Vagina (tissue), 2 donors: ENCODE results near the gene MED20.

ENCODE experiments used
- POLR2A ChIP-seq, 2 donors: fragments of 450-650 bp; IDR thresholded peaks; one replicate each; pipeline ENCODE4 v1.6.1; 2017; ENCODE audit warnings: antibody characterized with exemption in 2 of 2, mild to moderate bottlenecking in 2 of 2, moderate library complexity in 2 of 2
- POLR2AphosphoS5 ChIP-seq, 2 donors: sonication (generic); formaldehyde crosslinking; IDR thresholded peaks; one replicate each; pipeline ENCODE4 v1.9.0; 2017; ENCODE audit warnings: antibody characterized with exemption in 2 of 2, mild to moderate bottlenecking in 2 of 2, low read depth in 1 of 2; ENCODE audit not compliant: insufficient read depth in 1 of 2
- TF ChIP-seq, protein P1 (sequence below), 3 experiments: fragments of 450-650 bp in 2 of 3; fragments of 200-600 bp in 1 of 3; sonication (generic) in 1 of 3; IDR thresholded peaks; one replicate each; pipeline ENCODE4 v1.5.1; 2017 to 2019; ENCODE audit warnings: antibody characterized with exemption in 3 of 3, mild to moderate bottlenecking in 2 of 3, moderate library complexity in 2 of 3

DNA sequence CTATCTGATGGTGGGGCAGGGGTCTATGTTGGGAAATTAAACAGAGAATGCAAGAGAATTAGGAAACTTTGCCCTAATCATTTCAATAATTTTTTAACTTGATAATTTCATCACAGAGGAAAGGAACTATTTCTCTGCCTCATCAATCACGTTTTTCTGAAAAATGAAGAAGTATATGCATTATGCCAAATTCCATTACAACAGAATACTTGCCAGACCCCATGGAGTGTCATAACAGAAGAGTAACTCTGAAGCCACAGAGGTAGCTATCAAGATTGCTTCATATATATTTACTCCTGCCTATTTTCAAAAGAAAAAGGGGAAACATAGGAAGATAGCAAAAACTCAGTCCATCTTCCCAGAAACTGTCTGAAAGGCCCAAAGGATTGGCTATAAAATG lies 20.1 kb downstream of the MED20 start:
- TF ChIP-seq, protein P1, sequence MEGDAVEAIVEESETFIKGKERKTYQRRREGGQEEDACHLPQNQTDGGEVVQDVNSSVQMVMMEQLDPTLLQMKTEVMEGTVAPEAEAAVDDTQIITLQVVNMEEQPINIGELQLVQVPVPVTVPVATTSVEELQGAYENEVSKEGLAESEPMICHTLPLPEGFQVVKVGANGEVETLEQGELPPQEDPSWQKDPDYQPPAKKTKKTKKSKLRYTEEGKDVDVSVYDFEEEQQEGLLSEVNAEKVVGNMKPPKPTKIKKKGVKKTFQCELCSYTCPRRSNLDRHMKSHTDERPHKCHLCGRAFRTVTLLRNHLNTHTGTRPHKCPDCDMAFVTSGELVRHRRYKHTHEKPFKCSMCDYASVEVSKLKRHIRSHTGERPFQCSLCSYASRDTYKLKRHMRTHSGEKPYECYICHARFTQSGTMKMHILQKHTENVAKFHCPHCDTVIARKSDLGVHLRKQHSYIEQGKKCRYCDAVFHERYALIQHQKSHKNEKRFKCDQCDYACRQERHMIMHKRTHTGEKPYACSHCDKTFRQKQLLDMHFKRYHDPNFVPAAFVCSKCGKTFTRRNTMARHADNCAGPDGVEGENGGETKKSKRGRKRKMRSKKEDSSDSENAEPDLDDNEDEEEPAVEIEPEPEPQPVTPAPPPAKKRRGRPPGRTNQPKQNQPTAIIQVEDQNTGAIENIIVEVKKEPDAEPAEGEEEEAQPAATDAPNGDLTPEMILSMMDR (IDR thresholded peaks at IDR 0.05), result no peak
- no peak for TF ChIP-seq POLR2AphosphoS5 (IDR thresholded peaks at IDR 0.05; ENCODE audit: insufficient read depth in 1 of 2, low read depth in 1 of 2)
- no peak for TF ChIP-seq POLR2A (IDR thresholded peaks at IDR 0.05)
